Fibroblast of gingiva (primary cell): ENCODE measurements around the gene CELF4.

ENCODE experiments used
- DNase-seq: peaks from one replicate; pipeline ENCODE4 v3.0.0-alpha.2; 2011; ENCODE audit warnings: low read depth

CELF4 gene

DNA sequence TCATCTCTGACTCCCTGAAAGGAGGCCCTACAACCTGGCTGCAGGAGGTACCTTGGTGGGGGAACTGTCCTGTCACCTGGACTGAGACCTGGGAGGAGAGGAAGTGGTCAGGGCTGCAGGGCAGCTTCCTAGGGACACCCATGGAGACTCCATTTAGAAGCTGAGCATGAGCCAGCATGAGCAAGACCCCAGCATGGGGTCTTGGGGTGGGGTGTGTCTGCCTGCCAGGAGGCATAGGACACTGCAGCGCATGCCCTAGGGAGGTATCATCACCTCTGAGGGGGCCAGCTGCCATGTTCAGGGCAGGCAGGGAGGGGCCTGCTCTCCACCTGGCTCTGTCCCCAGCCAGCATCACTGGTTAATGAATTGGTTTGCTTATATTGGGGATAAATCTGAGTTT is 249.7 kb downstream of the CELF4 start:
- no peak for DNase-seq

DNA sequence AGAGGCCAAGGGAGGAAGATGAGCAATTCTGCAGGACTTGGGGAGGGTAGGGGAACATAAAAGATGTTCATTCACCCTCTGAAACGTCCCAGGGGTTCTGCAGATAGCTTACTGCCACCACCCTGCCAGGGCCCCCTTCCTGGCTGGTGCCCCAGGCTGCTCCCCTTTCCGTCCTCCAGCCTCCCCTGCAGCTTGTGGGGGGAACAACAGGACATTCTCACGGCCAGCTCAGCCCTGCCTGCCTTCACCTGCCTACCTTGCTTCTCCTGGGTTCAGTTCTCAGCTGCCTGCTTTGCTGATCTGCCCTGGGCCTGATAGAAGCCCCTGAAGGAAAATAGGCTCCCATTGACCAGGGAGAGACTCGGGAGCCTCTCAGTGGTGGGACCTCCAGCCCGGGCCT is 251.1 kb downstream of the CELF4 start:
- no peak for DNase-seq

DNA sequence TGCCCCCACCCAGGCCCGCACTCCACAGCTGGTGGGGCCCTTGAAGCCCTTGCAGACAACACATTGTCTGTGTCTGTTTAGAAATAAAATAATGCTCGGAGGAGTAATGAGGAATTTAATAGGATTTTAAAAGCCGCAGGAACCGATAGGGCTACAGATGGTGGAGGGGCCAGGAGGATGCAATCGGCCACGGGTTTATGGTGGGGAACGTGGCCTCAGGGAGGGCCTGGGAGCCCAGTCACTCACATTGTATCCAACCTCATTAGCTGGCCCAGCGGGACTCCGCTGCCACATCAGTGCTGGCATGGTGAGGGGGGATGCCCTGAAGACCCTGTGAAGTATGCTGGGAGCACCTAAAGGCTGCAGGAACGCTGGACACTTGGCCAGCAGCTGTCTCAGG is 252.0 kb downstream of the CELF4 start:
- DNase-seq, result no peak

DNA sequence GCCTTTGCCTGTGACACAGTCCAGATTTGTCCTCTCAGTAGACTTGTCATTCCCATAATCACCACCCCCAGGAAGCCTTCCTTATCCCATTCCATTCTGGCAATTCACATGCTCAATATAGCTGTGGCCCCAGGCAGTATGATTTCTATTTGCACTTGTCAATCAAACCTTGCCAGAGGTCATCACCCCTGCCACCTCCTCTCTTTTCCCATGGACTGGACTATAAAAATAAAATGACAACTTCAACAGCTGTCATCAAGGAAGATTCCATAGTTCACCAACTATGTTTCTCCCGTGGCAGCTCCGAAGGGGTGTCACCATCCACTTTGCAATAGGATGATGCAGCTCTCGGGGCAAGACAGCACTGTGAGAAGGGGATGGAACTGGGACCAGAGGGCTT is 255.7 kb downstream of the CELF4 start:
- DNase-seq, result no peak

DNA sequence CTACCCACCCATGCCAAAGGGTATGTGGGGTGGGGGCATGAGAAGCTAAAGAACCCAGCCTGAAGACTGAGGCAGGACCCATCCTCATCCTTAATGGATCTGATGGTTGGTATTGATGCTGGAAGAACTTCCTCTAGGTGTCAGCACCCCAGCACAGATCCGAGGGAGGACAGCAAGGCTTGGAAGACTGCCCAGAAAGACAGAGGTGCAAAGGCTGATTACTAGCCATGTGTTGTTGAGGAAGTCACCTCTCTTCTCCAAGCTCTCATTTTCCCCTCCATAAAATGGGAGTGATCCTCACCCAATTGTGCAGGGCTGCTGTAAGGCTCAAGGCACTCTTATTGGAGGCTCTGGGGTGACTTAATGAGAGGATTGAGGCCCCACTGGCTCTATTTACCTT is 256.5 kb downstream of the CELF4 start:
- DNase-seq, result no peak

DNA sequence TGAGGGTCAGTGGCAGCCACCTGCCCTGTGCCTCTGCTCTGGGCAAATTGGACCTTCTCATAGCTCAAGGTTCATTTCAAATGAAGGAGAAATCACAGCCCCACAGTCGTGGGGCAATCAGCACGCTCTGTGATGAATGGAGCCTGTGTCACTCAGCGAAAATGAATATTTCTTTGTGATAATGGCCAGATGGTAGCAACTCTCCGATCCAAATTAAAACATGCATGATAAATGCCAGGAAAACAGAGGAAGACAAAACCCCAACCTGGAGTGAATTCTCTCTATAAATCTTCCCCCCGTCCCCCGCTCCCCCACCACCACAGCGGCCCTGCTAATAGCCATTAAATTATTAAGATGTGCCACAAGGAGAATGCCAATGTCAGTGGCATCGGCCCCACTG is 258.4 kb downstream of the CELF4 start:
- no peak for DNase-seq

DNA sequence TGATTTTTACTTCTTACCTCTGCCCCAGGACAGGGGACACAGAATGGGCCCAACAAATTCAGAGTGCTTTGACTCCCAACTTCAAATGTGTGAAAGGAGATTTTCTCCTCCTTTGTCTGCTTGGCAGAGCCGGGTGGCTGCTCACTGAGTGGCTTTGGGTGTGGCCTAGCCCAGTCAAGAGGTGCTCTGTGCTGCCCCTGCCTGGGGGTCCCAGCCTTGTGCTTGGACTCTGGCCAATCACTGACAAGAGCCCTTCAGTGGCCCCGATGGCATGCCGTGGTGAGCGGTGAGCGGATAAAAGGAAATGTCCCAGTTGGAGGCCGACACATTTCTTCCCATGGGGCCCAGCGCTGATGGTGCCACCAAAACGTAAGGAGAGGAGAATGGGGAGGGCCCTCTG is 259.2 kb downstream of the CELF4 start:
- DNase-seq, result no peak

DNA sequence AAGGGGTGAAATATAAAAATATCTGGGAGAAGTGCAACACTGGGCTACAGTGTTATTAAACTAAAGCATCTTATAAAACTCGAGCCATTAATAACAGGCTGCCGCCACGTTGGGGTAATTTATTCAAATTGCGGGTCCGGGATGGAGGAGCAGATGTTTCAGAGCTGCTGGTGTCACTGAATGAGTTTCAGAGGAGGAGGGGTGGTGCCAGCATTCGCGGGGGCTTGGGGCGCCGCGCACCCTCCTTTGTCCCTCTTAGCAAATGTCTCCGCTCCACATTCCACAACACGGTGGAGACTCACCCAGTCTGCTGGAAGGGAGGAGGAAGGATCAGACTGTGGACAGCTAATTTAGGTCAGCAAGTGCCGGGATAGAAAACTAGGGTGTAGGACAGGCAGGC is 260.5 kb downstream of the CELF4 start:
- no peak for DNase-seq

DNA sequence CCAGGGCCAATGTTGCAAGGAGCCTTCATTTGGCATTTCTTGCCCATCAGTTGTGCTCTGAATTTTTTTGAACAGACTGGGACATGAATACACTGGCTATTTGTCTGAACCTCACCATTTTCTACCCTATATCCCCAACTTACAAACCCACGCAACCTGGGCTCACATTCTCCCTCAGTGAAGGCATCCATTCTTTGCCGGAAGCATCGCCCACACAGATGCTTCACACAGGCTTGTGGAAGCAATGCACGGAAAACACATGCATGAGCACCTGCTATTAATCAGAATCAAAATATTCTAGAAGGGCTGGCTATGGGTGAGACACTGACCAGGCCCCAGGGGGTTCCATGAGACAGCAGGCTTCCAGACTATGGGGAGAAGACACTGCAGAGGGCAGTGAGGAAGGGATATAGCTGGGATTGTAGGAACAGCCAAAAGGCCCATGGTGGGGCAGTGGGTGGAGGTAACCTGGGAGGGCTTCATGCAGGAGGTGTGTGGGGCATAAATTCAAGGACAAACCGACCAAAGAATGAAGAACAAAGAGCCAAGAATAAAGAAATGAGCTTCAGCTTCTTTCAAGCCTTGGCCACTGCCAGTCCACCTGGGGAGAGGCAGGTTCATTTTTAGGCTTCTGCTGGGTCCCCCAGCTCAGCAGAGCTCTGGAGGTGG is 261.5 kb downstream of the CELF4 start:
- DNase-seq, result no peak

DNA sequence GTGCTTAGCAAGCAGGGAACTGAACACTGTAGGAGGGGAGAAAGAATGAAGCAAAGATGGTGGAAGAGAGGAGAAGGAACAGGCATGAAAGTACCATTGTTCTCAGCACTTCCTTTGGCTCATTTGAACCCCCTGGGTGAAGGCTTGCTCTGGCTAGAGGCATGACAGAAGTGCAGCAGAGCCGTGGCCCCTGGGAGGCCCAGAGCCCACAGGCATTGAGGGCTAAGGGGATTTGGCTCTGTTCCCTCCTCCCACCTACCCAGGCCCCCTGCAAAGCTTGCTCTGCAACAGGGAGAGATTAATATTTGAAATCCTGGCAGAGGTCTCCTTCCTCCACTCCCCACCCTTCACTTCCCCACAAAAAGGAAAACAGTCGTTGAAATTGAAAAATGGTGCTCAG is 262.6 kb downstream of the CELF4 start:
- no peak for DNase-seq

DNA sequence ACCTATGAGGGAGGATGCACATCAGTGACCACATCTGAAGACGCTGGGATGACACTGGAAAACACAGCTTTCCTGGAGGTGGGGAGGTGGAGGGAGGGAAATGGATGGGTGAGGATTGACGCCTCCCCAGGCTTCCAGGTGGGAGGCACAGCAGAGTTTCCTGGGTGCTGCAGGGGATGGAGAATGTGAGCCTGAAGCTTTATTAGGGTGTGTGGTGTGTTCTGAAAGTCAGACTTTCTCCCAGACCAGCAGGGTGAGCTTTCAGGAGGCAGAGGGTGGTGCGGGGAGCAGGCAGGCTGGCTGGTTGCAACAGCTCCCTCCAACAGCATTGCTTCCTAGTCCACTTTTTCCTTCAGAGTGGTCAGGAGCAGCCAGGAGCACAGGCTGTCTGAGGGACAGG is 263.1 kb downstream of the CELF4 start:
- no peak for DNase-seq

DNA sequence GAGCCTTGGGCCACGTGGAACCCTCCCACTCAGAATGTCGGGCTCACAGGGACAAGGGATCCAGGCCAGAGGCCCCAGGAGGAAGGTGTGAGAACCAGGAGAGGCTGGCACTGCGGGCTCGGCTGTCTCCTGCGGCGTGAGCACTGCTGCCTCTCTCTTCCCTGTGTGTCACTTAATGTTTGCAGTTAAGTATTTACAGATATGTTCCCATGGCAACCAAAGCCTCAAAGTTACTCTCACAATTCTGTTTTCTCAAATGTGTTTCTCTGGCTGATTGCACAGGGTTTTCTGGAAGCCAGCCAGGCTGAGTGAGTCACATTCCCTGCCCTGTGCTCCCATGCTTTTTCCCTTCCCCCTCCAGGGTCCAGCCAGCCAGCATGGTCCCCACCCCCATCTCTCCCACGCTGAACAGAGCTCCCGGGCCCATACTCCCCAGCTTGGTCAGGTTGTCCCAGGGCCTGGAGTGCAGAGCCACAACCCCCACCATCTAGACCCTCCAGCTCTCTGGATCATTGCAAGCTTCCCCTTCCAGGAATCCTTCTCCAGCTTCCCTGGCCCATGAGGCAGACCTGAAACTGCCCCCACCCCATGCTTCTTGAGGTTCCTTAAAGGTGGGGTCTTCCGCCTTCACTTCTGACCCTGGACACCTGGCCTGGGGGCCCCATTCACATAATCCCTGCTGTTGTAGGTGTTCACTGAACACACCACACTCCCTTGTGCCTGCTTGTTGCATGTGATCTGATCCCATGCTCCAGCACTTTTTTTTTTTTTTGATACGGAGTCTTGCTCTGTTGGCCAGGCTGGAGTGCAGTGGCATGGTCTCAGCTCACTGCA is 265.9 kb downstream of the CELF4 start:
- peak; percentile 89 for DNase-seq

DNA sequence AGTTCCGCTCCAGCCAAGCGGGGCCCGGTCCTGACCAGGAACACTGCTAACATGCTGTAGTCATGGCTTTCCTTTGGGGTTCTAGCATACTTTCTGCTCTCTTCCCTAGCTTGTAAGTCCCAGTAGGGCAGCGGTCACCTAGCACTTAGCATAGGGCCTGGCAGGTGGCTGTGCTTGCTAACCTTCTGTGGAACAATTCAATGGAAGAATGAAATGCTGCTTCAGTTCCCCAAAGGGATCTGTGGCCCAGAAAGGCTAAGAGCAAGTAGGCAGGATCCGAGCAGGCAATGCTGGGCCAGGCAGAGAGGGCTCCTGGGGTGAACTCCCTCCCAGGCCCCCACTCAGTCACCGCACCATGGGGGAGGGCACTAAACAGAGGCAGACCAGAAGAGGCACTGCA is 266.8 kb downstream of the CELF4 start:
- no peak for DNase-seq

DNA sequence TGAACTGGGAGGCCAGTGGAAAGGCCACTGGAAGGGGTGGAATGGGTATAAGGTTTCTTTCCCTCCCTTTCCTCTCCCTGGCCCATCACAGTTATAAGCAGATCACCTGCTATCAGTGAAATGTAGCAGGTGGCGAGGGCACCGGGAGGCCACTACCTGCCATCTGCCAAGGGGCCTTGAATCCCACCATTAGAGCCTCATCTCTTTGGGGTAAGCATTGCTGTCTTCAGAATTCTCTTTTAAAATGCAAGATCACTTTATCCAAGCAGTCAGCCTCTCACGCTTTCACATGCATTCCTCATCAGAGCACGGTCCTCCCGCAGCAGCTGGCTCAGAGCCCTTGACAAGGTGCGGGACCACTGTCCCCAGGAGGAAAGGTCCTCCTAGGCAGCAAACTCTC is 268.5 kb downstream of the CELF4 start:
- no peak for DNase-seq

DNA sequence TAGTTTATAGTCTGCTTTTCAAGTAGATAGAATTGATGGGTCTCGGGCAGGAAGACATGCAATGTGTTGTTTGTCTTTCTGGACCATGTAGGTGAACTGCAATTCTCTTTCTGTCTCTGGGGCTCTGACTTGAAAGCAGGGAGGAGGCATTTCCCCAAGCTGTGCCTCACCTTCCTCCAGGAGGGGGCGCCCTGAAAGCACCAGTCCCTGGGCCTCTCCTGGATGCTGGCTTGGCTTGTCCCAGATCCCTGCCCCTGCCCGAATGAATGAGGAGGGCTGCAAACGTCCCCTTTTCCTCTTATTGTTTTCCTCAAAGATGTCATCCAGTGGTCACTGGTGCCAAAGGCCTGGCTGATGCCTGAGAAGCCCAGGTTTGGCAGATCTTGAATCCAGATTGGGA is 270.6 kb downstream of the CELF4 start:
- no peak for DNase-seq

DNA sequence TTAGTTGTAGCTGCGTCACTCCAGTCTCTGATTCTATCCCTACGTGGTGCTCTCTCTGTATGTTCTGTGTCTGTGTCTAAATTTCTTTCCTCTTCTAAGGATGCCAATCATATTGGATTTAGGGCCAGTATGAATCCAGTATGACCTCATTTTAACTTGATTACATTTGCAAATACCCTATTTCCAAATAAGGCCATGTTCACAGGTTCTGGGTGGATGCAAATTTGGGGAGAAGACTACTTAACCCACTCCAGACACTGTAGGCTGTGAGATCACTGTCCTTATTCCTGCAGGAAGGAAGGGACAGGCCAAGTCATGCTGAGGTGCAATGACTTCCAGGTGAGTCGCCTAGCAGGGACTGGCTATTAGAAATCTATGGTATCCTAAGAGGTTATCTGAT is 272.2 kb downstream of the CELF4 start:
- no peak for DNase-seq

DNA sequence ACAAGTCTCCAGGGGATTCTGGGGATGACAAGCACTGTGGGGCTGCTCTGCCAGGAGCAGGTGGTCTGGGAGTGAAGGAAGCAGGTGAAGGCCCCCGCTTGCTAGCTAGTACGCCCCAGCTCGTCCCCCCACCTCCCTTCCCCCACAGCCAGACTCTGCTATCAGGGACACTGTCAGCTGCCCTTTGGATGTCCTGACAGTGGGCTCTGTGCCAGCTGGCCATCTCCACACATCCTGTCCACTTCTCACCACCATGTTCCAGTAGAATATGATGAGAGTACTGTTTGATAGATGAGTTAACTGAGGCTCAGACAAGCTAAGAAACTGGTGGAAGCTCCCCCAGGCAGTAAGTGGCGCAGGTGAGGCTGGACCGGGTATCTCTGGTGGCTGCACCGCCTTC is 276.2 kb downstream of the CELF4 start:
- DNase-seq, result no peak

DNA sequence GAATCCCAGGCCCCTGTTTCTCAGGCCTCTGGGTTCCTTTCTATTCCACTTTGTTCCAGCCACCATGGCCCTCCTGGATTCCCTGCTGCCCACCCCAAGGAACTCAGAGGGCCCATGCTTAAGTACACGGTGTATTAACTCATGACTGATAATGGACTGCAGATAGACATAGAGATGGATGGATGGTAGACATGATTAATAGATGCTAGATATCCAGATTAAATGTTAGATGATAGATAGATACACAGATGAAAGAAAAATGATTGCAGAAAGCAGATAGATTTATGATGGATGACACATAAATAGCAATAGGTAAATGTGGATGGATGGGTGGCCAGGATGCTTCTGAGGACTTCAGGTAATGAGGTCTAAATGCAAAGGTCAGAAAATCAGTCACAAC is 278.0 kb downstream of the CELF4 start:
- no peak for DNase-seq

DNA sequence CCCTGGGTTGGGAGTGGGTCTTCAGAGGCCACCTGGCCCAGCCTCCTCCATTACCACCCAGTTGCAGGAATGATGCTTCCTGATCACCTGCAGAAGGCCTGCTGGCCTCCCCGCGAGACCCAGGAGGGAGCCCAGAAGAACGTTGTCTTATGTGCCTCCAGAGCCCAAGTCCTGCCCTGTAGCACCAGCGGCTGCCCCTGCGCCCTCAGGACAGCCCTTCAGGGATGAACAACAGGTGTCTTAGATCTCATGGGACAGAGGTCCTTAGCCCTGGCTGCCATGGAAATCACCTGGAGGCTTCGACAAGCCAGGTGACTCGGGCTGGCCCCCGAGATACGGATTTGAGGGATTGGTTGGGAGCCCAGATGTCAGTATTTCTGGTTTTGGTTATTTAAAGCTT is 278.8 kb downstream of the CELF4 start:
- no peak for DNase-seq

DNA sequence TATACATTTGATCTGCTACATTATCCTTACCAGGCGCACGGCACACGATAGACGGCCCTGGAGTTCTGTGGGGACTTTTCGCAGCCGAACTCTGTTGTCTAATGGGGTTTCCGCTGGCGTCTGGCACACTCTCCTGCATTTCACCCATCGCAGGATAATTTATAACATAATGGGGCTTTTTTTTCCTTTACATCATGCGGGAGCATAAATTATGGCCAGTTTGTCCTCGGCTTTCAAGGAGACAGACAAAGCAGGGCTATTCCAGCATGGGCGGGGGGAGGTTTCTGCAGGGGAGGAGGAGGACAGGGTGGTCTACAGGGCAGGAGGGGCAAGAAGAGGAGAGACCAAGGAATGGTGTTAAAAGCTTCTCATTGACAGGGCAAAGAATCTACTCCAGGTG is 279.8 kb downstream of the CELF4 start:
- DNase-seq, result no peak

DNA sequence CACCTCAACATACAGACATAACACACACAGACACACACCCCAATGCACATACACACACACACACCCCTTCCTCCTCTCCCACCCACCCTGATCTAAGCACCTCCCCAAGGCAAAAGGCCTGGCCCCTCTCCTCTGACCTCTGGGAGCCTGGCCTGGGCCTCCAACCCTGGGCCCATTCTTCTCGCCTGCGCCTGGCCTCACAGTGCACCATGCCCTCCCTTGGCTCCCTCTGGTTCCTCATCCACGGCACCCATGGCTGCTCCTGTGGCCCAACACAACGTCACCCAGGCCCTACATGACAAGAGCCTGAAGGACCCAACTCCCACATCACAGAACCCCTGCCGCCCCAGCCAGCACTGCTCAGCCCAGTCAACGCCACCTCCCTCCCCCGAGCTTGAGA is 281.3 kb downstream of the CELF4 start:
- no peak for DNase-seq

DNA sequence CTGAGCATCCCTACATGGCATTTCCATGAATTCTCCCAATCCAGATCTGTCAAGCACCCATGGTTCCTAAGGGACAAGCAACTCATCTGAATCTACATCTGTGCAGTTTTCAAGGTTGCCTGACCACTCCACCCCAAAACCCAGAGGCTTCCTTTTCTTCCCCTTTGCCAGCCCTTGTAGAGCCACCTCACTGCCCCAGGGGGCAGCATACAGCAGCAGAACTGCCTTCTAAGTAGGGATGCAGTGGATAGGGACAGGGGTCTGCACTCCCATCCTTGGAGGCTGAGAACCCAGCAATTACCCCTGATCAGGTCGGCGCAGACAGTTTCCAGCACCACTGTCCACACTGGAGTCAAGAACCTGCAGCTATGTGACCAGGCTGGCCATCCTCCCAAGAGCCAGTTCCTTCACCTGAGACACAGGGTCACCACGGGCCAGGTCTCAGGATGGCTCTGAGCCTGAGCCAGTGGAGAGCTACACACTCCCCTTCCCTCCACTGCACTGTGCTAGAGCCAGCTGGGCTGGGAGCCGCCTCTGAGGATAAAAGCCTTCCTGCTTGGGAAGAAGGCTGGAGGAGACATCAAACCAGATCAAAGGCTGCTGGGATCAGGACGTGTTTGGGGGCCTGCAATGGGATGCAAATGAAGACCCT is 283.1 kb downstream of the CELF4 start:
- no peak for DNase-seq

DNA sequence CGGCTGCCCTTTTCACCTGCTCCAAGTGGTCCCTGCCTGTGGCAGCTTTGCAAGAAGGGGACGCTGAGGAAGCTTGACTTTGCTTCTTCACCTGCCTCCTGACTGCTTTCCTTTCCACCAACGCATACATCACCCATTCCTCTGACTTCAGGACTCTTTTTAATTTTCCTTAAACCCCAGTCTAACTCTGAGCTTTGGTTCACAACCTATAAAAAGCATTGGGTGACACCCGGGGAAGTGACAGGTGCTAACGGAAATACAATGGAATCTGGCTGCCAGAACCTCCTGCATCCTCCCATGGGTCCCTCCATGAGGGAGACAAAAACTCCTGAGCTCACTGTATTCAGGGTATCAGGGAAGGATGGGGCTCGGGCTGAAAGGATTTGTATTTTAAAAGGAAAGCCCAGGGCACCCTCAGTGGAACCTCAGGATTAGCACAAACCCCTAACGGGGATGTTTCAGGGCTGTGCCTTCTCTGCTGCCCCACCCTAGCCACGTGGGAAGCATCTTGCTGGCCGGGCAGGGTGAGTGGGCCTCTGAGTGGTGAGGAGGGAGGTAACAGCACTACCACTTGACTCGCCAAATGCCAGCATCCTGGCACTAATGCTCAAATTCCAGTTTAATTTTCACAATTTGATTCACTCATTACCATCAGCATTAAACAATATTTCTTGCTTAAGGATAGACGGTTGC is 284.8 kb downstream of the CELF4 start:
- DNase-seq, result no peak
